Aortic smooth muscle cell (primary cell): ENCODE data around the gene LRRC43. TPM values are rescaled to one million over a fixed set of nuclear protein-coding genes. Genes with fewer than 3 reads are reported as not detected.

ENCODE experiments used
- total RNA-seq: library from RNA; depleted of rRNA; stranded (reverse); fragments of >200 nt; gene quantifications from 2 replicates; pipeline ENCODE4 v1.2.3, GENCODE V29; 2014

Gene LRRC43, protein sequence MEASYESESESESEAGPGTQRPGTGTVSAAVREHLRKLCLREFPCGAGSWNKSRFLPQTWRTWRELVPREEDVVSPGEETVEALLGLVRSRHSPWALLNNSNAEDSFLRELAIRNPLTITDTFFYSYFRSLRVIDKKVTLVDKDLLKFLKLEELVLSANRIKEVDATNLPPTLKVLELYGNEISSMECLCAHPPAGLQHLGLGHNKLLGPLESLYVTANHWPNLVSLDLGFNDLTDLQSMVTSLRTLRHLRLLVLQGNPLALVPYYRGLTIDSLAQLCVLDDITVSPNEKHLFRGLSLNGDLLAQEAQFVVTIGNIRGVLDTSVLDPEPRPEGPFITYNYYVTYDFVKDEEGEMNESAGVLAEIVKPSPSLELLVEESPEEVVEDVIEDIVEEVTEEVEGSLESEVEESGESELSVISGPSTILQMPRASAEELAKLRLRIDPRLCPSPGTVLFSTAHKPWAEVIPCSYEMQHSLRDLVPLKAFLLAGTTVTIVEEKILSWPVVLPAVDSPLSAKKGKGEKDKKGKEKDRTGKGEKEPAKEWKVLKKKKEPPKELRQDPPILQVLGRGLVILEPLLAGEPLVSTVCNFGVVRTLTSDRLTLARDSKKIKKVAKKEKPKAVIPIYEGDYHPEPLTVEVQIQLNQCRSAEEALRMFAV
- 0.79 and 0.87 TPM in 2 replicates for total RNA-seq

GRCh38 chr12:122182887-122183587 lies at the start of gene LRRC43:
LRRC43 (plus strand) TSS chr12:122183123; CDS start chr12:122183145, 22 bp downstream.

GRCh38 chr12:122174155-122174845 lies 8.6 kb upstream of the LRRC43 start, which contains the start of gene IL31:
IL31 (minus strand) TSS chr12:122174221; CDS start chr12:122174172, 49 bp downstream.

DNA sequence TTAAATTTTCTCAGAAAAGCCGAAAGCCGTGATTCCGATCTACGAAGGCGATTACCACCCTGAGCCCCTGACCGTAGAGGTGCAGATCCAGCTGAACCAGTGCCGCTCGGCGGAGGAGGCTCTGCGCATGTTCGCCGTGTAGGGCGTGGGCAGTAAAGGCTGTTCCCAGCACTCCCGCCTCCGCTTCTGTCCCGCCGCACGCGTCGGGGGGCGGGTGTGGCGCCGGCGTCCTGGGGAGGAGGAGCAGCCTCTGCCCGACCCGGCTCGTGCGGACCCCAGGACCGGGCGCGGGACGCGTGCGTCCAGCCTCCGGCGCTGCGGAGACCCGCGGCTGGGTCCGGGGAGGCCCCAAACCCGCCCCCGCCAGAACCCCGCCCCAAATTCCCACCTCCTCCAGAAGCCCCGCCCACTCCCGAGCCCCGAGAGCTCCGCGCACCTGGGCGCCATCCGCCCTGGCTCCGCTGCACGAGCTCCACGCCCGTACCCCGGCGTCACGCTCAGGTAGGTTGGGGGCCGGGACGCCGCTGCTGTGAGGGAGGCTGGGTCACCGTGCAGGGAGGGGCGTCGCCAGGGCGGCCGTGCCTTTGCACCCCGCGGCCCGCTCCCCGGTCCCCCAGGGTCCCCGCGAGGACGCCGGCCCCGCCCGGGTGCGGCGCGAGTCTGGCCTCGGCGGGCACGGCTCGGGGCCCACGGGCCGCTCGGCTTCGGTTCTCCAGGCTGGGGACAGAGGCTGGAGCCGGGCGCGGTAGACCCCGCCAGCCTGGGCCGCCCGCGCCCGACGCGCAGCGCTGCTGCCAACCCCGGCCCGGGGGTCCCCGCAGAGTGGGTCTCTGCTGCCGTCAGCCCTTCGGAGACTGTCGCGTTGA lies 20.6 kb downstream of the LRRC43 start, which contains the start of gene B3GNT4:
Gene B3GNT4 (plus strand): TSS at position 409 of the 866 bp plus-strand sequence. CDS start 910 bp downstream, outside the sequence.

DNA sequence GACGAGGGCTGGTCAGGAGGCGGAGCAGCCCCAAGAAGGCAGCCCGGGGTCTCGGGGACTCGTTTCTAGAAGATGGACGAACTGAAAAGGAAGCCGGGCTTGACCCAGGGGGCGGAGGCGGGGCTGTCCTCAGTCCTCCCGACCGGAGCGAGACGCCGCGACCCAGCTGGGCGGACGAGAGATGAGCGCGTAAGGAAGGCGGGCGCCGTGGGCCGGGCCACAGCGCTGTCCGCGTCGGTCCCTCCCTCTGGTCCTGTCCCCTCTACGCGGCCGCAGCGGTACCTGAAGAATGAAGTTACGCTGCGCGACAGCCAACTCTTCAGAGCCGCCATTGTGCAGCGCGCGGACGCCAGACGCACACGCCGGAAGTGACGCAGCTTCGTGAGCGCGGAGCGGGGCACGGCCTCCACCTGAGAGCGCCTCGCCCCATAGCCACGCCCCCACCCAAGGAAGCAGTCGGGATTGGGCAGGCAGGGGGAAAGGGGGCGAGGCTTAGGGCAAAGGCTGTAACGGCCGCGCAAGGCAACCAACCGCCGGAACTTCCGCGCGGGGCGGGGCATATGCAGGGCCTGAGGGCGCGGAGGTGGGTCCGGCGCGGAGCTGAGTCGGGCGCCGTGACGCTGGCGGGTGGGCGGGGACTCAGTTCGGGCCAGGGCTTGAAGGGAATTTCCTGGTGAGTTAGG lies 42.9 kb downstream of the LRRC43 start, which contains the start of gene DIABLO:
Gene DIABLO (minus strand): TSS at position 370 of the 683 bp plus-strand sequence. CDS start 38 bp downstream, at position 332.

Other genes with a start within 250 kb of the LRRC43 start
- 13.7 and 19.6 TPM in 2 replicates for gene BCL7A, start 161.2 kb upstream of the LRRC43 start, total RNA-seq
- gene MLXIP, start 104.4 kb upstream of the LRRC43 start, total RNA-seq = 10.2 and 13.1 TPM in 2 replicates
- gene IL31, start 8.9 kb upstream of the LRRC43 start, total RNA-seq = not detected in 2 replicates
- gene B3GNT4, start 20.6 kb downstream of the LRRC43 start, total RNA-seq = 0.19 TPM in 1 of 2 replicates, not detected in the other
- gene DIABLO, start 42.9 kb downstream of the LRRC43 start, total RNA-seq = 62.2 and 71.7 TPM in 2 replicates
- gene VPS33A, start 83.4 kb downstream of the LRRC43 start, total RNA-seq = 21.4 and 24.8 TPM in 2 replicates
- gene CLIP1, start 239.5 kb downstream of the LRRC43 start, total RNA-seq = 57.4 and 63.4 TPM in 2 replicates